SU-DHL-6 (cell line): Measurements from ENCODE around the gene LRP1B.

Experiments
- H2AFZ ChIP-seq: fragments of 200-600 bp; sonication (generic); 2 replicates; pipeline ENCODE4 v1.6.1; 2014; ENCODE audit warnings: low read depth, mild to moderate bottlenecking, moderate library complexity, mixed read lengths, antibody characterized with exemption, low read length; ENCODE audit not compliant: severe bottlenecking
- H3F3A ChIP-seq: fragments of 200-600 bp; shearing (Covaris generic); 2 replicates; pipeline ENCODE4 v1.6.0; 2016; ENCODE audit warnings: antibody characterized with exemption, mild to moderate bottlenecking; ENCODE audit not compliant: insufficient read depth
- H3K27ac ChIP-seq: fragments of 200-600 bp; sonication (generic); 2 replicates; pipeline ENCODE4 v1.5.1; 2016; ENCODE audit warnings: low read depth, mild to moderate bottlenecking, low read length, moderate library complexity, mixed read lengths
- H3K27me3 ChIP-seq: fragments of 200-600 bp; sonication (generic), shearing (Covaris generic); 2 replicates; pipeline ENCODE4 v1.6.0; 2014; ENCODE audit warnings: mild to moderate bottlenecking, low read length
- H3K36me3 ChIP-seq: fragments of 200-600 bp; sonication (generic); 2 replicates; pipeline ENCODE4 v1.6.1; 2014; ENCODE audit warnings: mild to moderate bottlenecking, low read length, mixed read lengths
- H3K4me2 ChIP-seq: fragments of 300-600, 200-600 bp; shearing (Covaris generic), sonication (generic); 2 replicates; pipeline ENCODE4 v1.6.0; 2014; ENCODE audit warnings: low read length, low read depth, mild to moderate bottlenecking; ENCODE audit not compliant: poor library complexity, severe bottlenecking
- H3K4me3 ChIP-seq: fragments of 200-600 bp; sonication (generic); 2 replicates; pipeline ENCODE4 v1.5.1; 2014; ENCODE audit warnings: antibody characterized with exemption, low read length, mild to moderate bottlenecking, mixed read lengths; ENCODE audit not compliant: insufficient read depth, poor library complexity, severe bottlenecking
- H3K79me2 ChIP-seq: fragments of 200-600 bp; sonication (generic); 2 replicates; pipeline ENCODE4 v1.6.1; 2014; ENCODE audit warnings: mild to moderate bottlenecking, low read length, moderate library complexity; ENCODE audit not compliant: insufficient read depth
- H3K9ac ChIP-seq: fragments of 200-600 bp; sonication (generic); 2 replicates; pipeline ENCODE4 v1.7.0; 2014; ENCODE audit warnings: mild to moderate bottlenecking, low read length
- H3K9me2 ChIP-seq: fragments of 200-600 bp; sonication (generic); replicated peaks from 2 replicates; pipeline ENCODE4 v1.6.1; 2014; ENCODE audit warnings: low read length; ENCODE audit not compliant: insufficient read depth
- H3K9me3 ChIP-seq: fragments of 200-600 bp; sonication (generic); 2 replicates; pipeline ENCODE4 v1.6.1; 2014; ENCODE audit warnings: low read length, mixed read lengths; ENCODE audit not compliant: insufficient read depth
- H4K20me1 ChIP-seq: fragments of 200-600 bp; sonication (generic); 2 replicates; pipeline ENCODE4 v1.6.1; 2014; ENCODE audit warnings: low read depth, mild to moderate bottlenecking, antibody characterized with exemption, low read length, moderate library complexity, mixed read lengths
- EZH2phosphoT487 ChIP-seq: fragments of 200-600 bp; sonication (generic), shearing (Covaris generic); conservative IDR thresholded peaks from 2 replicates; pipeline ENCODE4 v1.6.1; 2018; ENCODE audit warnings: mild to moderate bottlenecking, antibody characterized with exemption, low read length, moderate library complexity, mixed read lengths
- TF ChIP-seq, protein P1 (sequence below): fragments of 200-600 bp; sonication (generic); IDR thresholded peaks from one replicate; pipeline ENCODE4 v1.5.1; 2017; ENCODE audit warnings: antibody characterized with exemption, mild to moderate bottlenecking, low read length, moderate library complexity; ENCODE audit not compliant: insufficient read depth, poor library complexity, severe bottlenecking

LRP1B gene

DNA sequence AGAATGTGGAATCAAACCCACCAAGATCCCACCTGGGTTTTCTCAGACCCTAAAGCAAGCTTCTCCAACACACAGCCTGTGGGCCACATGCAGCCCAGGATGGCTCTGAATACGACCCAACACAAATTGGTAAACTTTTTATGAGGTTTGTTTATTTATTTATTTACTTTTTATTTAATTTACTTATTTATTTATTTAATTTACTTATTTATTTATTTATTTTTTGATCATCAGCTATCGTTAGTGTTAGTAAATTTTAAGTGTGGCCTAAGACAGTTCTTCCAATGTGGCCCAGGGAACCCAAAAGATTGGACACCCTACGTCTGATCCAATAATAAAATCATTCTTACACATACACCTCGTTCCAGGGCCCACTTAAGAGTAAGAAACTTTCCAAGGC, 1451.1 kb downstream of the LRP1B start:
- no peak overlapping the region for H2AFZ ChIP-seq
- TF ChIP-seq EZH2phosphoT487 = no peak
- TF ChIP-seq, protein P1, sequence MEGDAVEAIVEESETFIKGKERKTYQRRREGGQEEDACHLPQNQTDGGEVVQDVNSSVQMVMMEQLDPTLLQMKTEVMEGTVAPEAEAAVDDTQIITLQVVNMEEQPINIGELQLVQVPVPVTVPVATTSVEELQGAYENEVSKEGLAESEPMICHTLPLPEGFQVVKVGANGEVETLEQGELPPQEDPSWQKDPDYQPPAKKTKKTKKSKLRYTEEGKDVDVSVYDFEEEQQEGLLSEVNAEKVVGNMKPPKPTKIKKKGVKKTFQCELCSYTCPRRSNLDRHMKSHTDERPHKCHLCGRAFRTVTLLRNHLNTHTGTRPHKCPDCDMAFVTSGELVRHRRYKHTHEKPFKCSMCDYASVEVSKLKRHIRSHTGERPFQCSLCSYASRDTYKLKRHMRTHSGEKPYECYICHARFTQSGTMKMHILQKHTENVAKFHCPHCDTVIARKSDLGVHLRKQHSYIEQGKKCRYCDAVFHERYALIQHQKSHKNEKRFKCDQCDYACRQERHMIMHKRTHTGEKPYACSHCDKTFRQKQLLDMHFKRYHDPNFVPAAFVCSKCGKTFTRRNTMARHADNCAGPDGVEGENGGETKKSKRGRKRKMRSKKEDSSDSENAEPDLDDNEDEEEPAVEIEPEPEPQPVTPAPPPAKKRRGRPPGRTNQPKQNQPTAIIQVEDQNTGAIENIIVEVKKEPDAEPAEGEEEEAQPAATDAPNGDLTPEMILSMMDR = no peak
- H3K36me3 ChIP-seq = no peaks in the 10 kb centered on the region

DNA sequence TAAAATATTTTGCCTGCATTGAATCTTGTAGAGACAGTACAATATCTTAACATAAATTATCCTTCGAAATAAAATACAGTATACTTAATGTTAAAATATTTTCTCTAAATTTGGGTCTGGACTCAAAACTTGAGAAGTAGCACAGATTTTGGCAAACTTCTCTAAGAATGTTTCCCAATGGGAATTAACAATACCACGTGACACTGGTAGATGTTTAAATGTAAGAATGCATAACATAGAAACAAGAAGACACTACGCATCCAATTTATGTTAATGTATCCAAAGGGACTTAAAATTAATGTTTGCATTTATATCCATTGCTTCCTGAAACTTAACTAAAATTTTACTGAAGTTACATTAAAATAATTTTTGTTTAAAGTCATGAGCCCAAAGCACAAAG, 1460.9 kb downstream of the LRP1B start:
- Histone ChIP-seq H3K79me2 (no peaks in the 10 kb centered on the region), H3K27me3 (no peaks in the 10 kb centered on the region), H3K9me3 (no peaks in the 10 kb centered on the region), H2AFZ (no peak overlapping the region), H3K4me3 (no peak overlapping the region), H3K36me3 (no peaks in the 10 kb centered on the region), H3K4me2 (no peak overlapping the region), H3K27ac (no peak overlapping the region), H4K20me1 (no peaks in the 10 kb centered on the region), H3K9me2 (no peaks in the 10 kb centered on the region), H3K9ac (no peak overlapping the region), H3F3A (no peaks in the 10 kb centered on the region)
- no peak for TF ChIP-seq EZH2phosphoT487
- TF ChIP-seq, protein P1 = no peak

More for the DNA sequence above, 1451.1 kb downstream of the LRP1B start:
- H3K4me2 ChIP-seq = no peak overlapping the region
- no peaks in the 10 kb centered on the region for H3K9me3 ChIP-seq
- no peak overlapping the region for H3K9ac ChIP-seq
- no peaks in the 10 kb centered on the region for H3K79me2 ChIP-seq
- no peak overlapping the region for H3K4me3 ChIP-seq
- H3K27me3 ChIP-seq = no peaks in the 10 kb centered on the region
- no peaks in the 10 kb centered on the region for H3K9me2 ChIP-seq
- no peaks in the 10 kb centered on the region for H4K20me1 ChIP-seq
- no peak overlapping the region for H3K27ac ChIP-seq
- no peaks in the 10 kb centered on the region for H3F3A ChIP-seq

DNA sequence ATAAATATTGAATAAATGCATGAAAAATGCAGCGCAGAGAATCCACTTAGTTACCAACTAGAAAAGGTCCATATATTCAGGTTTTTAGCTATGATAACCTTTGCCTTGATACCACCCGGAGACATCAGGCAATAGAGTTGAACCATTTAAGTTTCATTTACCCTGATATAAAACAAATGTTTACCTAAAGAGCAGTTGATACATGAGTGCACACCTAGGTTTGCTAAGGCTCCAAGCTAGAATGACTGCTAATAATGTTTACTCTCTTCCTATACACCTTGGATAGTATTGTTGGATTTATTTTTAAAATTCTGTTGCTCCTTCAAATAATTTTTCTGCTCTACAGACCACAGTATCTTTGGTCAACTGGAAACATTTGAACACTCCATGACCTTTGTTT, 1463.6 kb downstream of the LRP1B start:
- Histone ChIP-seq H3K4me2 (no peak overlapping the region), H3K36me3 (no peaks in the 10 kb centered on the region), H3K27ac (no peak overlapping the region), H3K27me3 (no peaks in the 10 kb centered on the region), H2AFZ (no peak overlapping the region), H3K4me3 (no peak overlapping the region), H3K79me2 (no peaks in the 10 kb centered on the region), H3K9ac (no peak overlapping the region), H4K20me1 (no peaks in the 10 kb centered on the region), H3K9me3 (no peaks in the 10 kb centered on the region), H3F3A (no peaks in the 10 kb centered on the region), H3K9me2 (no peaks in the 10 kb centered on the region)
- TF ChIP-seq EZH2phosphoT487 = no peak
- TF ChIP-seq, protein P1 = no peak
